ENCODE data around the gene ADAM10.

ADAM10 gene

DNA sequence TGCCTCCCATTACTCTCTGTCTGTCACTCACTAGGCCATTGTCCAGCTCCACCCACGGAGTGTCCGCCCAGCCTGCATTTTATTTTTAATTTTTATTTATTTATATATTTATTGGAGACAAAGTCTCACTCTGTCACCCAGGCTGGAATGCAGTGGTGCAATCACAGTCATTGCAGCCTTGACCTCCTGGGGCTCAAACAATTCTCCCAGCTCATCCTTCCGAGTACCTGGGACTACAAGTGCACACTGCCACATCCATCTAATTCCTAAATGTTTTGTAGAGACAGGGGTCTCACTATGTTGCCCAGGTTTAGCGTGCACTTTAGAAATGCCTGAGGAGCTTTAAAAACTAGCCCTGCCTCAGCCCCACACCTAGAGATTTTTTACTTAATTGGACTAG lies 176.2 kb downstream of the ADAM10 start:
- DNase-seq: no peak

DNA sequence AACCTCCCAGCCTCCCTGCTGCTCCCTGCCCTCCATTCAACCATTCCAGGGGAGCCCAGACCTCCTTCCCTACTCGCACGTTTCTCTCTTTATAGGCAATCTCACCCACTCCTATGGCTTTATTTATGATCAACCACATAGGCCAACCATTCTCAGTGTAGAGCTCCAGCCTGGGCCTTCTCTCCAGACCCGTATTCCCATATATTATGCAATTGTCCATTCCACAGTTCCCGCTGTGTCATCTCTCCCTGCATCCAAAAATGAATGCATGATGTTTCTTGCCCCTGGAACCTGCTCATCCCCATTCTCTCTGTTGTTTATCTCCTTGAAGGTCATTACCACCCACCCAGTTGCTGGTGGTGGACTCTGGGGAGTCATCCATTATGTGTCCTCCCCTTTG lies 177.0 kb downstream of the ADAM10 start:
- DNase-seq: no peak

- no peak for DNase-seq
Observed at GRCh38 chr15:58571491-58571890, 178.0 kb downstream of the ADAM10 start.

GRCh38 chr15:58569455-58569854 lies 180.1 kb downstream of the ADAM10 start:
- no peak for DNase-seq

DNA sequence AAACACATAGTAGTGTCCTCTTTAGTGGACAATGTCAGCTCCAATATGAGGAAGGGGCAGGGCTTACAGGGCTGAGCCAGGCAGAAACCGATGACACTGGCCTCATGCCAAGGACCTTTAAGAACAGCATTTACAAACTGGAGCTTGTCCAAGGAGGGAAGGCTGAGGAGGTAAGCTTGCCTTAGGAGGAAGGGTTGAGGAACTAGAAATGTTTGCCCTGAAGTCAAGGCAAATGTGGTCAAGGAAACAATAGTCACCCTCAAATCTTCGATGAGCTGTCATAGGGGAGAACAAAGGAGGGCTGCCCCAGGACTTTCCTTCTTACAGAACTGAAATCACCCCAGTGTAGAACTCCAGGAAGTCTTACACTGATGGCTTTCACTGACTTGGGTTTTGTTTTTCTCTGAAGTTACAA lies 181.3 kb downstream of the ADAM10 start:
- peak in 1 of 14 donors; percentile 10 for DNase-seq

- DNase-seq: no peak
Observed at GRCh38 chr15:58566029-58566428, 183.5 kb downstream of the ADAM10 start.

- no peak for DNase-seq
Observed at GRCh38 chr15:58565619-58566018, 183.9 kb downstream of the ADAM10 start.

DNA sequence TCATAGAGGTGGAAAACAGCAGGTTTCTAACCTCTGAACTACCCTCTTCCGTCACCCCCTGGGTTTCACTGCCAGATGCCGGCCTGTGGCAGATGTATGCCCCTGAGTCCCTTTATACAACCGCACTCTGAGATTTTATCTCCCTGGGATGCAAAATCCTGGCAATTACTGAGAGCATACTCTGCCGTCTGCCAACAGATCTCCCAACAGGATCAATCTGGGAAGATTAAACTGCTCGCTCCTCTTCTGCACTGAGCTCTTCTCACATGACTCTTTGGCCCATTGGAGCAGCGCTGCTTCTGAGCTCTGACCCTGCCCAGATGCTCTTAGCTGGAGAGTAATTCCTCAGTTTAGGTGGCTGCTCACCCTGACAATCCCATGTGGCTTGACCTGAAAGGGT lies 184.5 kb downstream of the ADAM10 start:
- DNase-seq: no peak

DNA sequence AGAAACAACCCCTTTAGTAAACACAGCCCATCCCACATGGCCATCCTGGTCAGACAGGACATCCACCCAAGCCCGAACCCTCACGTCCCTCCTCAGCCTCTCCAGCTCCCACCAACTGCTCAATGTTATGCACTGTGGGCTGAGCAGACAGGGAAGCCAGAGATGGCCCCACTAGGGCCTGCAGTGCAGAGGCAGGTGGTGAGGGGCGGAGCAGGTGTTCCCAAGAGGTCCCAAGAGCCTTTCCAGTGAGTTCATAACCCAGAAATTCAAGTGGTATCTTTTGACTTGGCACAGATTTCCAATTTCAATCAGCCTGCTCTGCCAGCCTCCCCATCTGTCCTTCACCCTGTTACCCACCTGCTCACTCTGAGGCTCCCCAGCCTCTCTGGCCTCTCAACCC lies 187.4 kb downstream of the ADAM10 start:
- DNase-seq: no peak

- no peak for DNase-seq
Observed at GRCh38 chr15:58561321-58561720, 188.2 kb downstream of the ADAM10 start.

DNA sequence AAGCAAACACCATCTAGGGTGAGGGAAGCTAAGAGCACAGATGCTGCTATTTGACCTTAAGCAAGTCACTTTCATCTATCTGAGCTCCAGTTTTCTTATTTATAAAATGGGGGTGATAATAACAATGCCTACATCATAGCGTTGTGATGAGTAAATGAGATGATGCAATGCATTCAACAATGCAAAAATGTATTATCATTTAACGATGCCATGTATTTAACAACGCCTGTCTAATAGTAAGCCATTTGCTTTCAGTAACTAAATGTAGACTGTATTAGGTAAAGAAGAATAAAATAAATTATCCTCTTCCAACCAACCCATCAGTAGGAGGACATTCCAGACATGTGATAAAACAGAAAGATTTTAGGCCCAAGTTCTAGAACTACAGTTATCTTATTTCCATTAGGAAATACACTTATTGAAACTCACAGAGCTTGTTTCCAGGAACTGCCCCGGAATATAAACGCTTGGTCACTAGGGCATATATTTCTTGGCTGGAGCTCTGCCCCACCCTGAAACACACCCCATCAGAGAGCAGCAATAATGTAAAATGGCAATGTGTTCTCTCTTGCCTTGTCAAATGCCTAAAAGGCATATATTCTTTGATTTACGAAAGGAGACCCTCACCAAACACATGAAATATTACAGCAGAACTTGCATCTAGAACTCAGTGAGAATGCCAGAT lies 189.5 kb downstream of the ADAM10 start:
- DNase-seq: no peak

GRCh38 chr15:58558777-58559176 lies 190.7 kb downstream of the ADAM10 start:
- no peak for DNase-seq

GRCh38 chr15:58556541-58556940 lies 193.0 kb downstream of the ADAM10 start:
- no peak for DNase-seq

GRCh38 chr15:58556028-58556361 lies 193.5 kb downstream of the ADAM10 start:
- no peak for DNase-seq

DNA sequence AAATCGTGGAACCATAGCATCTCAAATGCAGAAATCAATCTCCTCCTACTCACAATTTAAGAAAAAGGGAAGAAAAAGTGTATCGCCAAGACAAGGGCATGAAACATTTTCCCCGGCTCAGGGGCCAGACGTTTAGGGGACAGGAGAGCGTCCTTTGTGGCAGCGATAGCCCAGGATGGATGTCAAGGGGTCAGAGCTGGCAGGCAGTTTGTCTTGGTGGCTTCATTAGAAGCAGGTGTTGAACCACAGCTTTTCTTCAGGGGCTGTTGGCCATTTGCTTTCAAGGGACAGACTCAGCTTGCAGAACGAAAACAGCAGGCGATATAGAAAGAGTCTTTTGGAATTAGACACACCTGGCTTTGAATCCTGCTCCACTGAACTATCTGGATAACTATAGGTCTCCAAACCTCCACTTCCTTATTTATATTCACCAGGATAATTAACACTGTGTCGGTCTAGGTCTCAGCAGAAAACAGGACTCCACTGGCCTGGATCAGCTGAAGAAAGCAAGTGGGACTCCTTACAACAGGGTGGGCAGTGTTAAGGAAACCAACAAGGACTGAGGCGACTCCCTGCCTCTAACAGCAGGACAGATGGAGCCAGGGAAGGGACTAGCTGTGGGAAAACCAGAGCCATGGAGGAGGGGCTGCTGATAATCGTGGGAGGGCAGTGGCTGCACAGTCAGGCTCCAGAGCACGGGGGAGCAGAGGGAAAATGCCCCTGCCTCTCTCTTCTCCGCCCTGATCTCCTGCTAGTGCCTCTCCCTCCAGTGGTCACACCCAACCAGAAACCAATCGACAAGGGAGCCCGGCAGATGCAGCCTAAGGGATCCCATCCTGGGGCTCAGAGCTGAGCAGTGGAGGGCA lies 194.1 kb downstream of the ADAM10 start:
- no peak for DNase-seq

- DNase-seq: no peak
Observed at GRCh38 chr15:58554758-58555157, 194.7 kb downstream of the ADAM10 start.

- DNase-seq: no peak
Observed at GRCh38 chr15:58553365-58553918, 196.1 kb downstream of the ADAM10 start.

DNA sequence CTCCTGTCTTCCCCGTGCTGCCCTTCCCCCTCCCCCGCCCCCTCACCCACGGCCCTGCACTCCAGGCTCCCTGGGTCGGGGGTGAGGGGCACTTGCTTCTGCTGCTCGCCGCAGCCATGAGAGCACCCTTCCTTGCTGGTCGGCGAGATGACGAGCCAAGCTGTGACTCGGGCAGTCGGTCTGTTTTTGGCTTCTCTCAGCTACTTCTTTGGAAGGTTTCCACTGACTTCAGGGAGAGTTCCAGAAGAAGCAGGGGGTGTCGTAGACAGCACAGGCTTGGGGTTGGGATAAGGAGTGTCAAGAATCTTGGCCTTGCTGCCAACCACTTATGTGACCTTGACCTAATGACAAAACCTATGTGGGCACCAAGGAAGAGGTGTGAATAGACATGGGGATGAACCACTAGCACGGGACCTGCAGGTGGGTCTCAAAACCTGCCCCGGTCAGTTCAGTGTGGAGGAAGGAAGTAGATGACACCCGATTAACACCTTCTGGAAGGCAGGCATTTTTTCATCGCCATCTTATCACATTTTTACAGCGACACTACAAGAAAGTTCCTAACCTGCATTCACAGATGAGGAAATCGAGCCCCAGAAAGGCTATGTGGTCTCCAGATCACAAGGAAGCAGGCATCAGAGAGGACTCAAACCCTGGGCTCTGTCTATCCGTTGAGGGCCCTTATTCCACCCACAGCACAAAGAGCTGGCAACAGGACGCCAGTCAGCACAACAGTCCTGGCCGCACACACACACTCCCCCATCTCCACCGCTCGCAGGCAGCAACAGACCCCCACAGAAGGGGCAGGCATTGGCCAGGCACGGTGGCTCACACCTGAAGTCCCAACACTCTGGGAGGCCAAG lies 196.8 kb downstream of the ADAM10 start:
- DNase-seq: no peak

DNA sequence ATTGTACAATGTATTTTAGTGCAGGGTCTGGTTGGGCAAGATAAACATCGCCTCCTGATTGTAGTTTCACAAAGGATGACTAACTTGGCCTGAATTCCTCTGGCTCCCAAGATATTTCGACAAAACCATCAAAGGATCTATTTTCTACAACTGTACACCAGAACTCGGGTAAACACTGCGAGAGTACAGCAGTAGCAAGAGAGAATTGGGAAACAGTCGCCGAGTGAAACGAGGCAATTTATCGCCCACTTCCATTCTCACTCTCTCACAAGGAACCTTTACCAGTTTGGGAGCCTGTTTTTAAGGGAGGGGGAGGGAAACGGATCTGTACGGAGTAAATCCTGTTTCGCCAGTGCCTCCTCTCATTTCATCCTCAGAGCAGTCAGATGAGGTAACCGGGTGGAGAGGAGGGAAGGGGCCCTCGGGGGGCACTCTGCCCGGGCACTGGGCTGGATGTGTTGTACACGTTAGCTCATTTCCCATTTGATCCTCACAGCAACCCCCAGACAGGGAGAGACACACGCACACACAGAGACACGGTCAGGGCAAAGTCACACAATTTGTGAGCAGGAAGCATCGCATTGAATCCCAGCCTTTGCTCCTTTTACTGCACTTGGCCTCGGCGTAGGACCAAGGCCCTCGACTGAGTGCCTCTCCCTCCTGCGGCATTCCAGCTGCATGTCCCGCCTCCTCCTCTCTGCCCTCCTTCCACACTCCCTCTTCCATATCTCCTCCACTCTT lies 197.6 kb downstream of the ADAM10 start:
- no peak for DNase-seq

GRCh38 chr15:58551084-58551763 lies 198.3 kb downstream of the ADAM10 start:
- DNase-seq: no peak

DNA sequence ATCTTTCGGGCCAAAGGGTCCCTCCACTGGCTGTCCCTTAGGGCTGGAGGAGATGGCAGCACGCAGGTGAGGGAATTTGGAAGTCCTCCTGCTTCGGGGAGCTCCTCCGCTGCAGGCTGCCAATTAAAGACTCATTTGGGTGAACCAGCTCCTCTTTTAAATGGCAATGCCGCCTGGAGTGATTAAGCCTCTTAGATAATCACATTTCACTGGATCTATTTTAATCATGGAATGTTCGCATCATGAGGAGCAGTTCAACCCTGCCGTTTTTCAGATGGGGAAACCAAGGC lies 199.8 kb downstream of the ADAM10 start:
- DNase-seq: peak in 1 of 14 donors; percentile 7

Measured in C1 segment of cervical spinal cord (tissue), 14 donors.